GM19328 (cell line): ENCODE data around the gene NKAIN2.
"Not testable (repeated sequence)": the region's sequence is repeated elsewhere in the genome, so short reads cannot be mapped to it uniquely, and the experiment has no call there.

Source experiments
- ATAC-seq: cut with Tn5 transposase; IDR thresholded peaks from one replicate; pipeline ENCODE4 v1.9.1; 2021; ENCODE audit warnings: mild to moderate bottlenecking, moderate library complexity; ENCODE audit not compliant: unreplicated experiment

NKAIN2 gene

DNA sequence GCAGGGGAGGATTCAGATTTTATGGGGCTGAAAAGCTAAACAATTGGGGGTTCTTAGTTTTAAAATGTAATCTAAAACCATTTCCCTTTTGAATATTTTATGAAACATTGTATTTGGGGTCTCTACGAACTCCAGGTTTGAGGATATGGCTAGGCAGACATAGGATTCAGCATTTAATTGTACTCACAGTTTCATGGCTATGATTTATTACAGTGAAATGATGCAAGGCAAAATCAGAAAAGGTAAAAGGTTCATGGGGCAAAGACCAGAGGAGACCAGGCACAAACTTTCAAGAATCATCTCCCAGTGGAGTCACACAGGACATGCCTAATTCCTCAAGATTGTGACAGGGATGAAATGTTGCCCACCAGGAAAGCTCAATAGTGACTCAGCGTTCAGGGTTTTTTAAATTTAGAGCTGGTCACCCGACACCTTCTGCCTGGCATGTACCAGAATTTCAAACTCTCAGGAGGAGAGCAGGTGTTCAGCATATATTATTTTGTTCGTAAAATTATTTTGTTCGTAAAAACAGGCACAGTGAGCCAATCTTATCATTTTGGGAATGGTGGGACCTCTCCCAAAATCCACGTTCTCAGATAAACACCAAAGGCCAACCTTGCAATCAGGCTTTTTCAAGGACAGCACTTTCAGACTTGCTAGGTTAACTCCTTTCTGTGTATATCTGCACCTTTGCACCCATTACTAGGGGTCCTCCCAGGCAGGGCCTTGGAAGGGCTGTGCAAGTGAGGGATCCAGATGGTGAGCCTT, 270.3 kb downstream of the NKAIN2 start:
- no peak for ATAC-seq

DNA sequence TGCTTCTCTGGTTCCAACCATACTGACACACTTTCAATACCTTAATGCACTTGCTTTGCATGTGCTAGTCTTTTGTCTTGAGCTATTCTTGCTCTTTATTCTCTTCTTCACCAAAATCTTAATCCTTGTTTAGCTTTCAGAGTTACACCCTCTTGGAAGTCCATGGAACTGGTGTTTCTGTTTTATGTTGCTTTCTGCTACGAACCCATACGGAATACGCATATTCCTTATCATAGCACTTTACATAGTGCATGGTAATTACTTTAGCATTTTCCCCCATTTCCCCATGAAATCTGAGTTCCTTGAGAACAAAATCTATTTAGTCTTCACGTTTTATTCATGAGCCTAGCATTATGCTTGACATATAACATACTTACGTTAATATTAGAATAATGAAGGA, 270.9 kb downstream of the NKAIN2 start:
- no peak for ATAC-seq

DNA sequence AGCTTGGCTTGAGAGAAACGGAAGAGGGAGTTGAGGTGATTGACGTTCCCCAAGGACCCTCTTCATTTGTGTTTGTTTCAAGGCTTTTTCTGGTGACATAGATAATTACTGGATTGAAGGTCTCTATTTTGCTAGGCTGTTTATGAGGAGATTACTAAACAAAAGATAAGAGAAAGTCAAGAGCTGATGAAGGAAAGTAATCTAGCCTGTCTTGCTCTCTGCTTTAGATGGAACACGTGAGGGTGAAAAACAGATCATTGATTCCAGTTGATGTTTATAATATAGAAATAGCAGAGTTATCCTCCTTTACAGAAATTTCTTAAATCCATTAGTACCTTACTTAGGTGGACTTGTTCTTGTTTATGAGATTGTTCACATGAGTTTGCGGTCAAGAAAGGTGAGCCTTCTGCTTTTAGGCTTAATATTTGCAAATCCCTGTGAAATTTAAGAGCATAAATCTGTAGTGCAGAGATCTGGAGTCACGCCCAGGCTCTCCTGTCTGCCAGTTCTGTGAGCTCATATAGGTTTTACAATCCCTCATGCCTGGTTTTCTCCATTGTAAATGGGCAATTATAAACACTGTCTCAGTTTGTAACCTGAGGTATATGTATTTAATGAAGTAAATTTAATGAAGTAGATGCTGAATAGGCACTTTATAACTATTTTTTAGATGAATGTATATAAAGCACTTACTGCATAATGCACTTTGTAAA, 272.8 kb downstream of the NKAIN2 start:
- ATAC-seq, result no peak

DNA sequence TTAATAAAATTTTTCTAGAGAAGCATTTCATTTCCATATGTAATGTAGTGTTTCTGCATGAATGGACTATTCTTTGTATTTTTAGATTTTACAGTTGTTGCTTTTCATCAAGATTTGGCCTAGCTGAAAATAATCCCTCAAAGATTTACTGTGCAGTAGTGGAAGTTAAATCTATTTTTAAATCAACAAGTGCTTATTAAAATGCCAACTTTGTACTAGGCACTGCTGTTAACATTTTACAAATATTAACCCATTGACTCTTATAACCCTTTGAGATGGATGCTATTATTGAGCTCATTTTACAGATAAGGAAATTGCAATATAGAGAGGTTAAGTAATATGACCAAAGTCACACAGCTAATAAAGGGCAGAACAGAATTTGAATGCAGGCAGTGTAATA, 274.5 kb downstream of the NKAIN2 start:
- ATAC-seq, result no peak

DNA sequence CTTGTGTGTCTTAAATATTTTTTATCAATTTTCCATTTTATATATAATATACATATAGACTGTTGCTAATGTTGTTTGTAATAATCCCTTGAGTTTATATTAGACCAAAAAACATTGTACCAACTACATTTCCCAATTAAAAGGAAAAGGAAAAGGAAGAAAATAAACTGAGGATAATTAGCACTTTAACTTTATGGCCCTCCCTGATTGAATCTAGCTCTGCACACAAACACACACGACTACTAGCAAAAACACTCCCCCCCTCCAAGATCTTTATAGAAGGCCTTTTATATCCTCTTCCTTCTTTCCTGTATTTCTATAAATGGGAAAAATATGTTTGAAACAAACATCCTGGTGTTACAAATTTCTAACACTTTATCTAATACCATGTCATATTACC, 276.8 kb downstream of the NKAIN2 start:
- no peak for ATAC-seq

DNA sequence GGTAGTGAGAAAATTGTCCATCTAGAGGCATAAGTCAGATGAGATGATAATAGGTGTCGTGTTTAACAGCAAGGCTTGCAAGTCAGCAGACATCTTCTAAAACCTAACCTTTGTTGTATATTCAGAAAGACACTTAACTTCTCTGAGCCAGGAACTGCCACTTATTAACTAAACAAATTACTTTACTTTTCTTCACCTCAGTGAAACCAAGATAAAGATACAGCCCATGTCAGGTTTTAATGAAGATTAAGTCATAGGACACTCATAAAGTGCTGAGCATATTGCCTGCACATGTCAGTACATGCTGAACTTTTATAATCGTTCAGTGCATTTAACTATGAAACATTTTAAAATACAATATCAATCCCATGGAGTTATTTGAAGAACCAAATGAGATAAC, 286.8 kb downstream of the NKAIN2 start:
- no peak for ATAC-seq

DNA sequence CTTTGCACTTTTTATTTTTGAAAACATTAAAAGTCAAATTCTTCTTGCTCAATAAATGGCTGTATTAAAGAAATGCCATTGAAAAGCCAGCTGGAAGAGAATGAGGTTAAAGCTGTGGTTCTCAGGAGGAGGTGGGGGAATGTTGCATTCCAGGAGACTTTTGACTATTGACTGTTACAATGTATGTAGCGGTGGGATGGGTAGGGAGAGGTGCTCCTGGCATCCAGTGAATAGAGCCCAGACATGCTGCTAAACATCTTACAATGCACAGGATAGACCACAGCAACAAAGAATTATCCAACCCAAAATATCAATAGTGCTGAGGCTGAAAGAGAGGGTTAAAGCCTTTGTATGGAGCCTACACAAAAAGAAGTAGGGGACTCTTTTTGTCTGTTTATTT, 295.9 kb downstream of the NKAIN2 start:
- no peak for ATAC-seq

DNA sequence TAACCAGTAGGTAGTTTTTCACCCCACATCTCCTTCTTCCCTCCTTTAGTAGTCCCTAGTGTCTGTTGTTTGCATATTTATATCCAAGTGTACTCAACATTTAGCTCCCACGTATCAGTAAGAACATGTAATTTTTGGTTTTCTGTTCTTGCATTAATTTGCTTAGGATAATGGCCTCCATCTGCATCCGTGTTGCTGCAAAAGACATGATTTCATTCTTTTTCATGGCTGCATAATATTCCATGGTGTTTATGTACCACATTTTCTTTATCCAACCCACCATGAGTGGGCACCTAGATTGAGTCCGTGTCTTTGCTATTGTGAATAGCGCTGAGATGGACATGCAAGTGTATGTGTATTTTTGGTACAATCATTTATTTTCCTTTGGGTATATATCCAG, 306.8 kb downstream of the NKAIN2 start:
- ATAC-seq, result no peak

DNA sequence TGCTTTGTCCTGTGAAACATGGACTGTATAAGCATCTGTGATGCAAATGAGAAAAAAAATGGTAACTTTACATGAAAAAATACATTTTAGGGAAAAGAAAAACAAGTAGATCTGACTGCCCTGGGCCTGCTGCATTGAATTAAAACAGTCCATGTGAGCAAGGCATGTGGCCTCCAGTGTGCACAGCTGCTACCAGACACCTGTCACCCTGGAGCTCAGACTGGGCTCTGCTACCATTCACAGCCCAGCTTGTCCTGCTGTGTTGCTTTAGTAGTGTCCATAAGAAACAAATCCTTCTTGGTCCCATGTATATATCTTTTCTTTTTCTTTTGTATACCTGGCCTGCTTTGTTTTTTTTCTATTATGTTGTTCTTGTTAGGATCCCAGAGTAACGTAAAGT, 315.9 kb downstream of the NKAIN2 start:
- no peak for ATAC-seq

DNA sequence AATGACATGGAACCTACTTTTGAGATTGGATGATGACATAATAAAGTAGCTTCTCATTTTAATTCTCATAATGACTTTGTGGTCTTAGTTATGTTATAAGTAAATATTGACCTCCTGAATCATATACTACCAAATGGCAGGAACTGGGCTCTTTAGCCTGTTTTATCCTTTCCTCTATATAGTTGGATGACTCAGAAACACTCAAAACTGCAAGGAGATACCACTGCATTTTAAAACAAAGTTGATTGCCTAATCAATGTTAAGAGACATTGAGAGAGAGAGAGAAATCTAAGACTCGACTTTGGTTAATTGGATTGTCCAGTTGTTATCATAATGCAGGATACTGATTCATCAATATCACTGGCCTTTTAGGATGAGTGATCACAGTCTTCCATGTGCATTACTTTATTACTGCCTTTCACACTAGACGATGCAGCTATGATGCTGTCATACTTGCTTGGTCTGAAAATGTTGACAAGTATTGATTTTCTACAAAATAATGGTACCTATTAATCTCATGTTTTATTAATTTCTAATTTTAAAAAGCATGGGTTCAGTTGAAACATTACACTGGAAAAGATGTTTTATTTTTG, 320.0 kb downstream of the NKAIN2 start:
- no peak for ATAC-seq

DNA sequence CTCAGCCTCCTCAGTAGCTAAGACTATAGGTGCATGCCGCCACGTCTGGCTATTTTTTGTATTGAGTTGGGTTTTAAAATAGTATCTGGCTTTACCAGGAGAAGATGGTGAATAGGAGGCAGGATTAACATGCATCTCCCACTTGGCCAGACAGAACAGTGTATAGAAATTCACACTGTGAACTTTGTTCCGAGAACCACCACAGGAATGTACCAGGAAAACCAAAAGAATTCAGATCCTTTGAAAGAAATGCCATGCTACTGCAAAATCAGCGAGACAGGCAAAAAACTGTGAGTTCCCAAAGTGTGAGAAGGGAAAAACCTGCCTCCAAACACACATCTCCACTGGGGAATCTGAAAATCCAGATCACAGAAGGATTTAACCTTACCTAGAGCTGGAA, 327.6 kb downstream of the NKAIN2 start:
- no peak for ATAC-seq

DNA sequence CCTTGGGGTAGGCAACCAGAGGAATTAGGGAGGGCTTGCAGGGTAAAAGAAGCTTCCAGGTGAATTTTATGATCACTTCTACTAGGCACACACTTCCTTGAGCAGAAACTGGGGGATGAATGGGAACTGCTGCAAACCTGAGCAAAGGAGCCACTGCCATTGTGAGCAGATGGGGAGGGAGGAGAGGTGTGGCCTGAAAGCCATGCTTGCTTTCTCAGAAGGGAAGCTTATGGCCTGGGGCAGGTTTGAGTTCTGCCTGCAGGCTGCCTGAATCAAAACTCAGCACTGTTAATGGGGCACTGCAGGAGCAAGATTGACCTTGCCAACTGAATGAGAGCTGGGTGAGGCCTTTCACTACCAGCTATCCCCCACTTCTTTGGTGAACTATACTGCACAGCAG, 328.1 kb downstream of the NKAIN2 start:
- ATAC-seq, result no peak

DNA sequence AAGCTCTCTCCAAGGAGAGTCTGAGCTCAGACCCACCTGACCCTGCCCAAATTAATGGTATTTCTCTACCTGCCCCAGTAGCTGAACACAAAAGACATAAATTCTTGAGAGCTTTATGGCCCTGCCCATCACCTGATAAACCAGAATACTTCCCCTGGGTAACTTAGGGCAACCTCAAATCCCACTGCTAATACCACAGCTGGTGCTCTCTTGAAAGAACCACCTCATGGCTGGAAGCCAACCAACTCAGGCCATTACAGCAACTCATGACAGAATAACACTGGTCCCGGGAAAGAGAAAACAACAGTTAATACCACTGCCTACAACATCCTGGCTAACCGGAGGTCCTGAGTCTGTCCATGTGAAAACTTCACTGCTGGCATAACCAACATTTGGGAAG, 328.6 kb downstream of the NKAIN2 start:
- ATAC-seq, result no peak

DNA sequence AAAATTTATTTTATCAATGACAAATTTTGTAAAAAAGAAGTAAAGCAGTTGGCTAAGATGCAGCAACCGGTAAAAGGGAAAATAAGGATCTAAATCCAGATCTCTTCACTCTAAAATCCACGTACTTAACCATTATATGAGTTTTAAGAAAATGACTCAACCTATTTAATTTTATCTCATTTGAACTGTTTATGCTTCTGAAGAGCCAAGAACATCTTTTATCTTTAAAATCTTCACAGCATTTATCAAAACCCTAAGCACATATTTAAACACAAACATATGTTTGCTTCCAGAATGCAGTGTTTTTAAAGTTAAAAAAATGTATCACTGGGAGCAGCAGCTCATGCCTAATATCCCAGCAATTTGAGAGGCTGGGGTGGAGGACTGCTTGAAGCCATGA, 339.2 kb downstream of the NKAIN2 start:
- no peak for ATAC-seq

DNA sequence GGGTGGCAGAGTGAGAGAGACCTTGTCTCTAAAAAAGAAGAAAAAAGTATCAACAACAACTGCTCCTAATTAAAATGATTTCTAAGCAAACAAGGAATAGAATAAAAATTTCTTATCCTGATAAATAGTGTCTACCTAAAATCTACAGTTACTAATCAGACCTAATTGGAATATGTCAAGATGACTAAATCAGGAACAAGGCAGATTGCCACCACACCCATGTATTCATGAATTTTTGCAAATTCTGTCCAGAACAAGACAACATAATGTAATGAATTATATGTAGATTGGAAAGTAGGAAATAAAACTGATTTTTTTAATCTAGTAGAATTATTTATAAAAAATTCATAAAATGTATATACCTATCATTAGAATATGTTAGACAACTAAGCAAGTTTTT, 339.8 kb downstream of the NKAIN2 start:
- ATAC-seq, result no peak

DNA sequence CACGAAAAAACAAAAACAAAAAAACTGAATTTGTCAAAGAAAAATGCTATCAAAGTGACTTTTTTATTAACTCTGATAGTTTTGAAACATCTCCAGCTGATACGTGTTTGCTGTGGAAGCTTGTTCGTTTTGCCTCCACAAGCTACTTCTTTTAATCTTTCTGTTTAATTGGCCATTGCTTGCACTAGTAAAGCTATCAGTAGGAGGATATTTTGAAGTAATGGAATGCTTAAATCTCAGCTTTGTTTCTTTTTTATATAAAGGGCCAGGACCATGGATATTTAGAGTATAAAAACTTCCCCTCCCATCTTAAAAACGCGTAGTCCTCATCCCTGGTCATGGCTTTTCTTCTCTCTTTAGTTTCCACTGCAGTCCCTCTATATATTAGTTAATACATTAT, 344.0 kb downstream of the NKAIN2 start:
- ATAC-seq, result no peak

DNA sequence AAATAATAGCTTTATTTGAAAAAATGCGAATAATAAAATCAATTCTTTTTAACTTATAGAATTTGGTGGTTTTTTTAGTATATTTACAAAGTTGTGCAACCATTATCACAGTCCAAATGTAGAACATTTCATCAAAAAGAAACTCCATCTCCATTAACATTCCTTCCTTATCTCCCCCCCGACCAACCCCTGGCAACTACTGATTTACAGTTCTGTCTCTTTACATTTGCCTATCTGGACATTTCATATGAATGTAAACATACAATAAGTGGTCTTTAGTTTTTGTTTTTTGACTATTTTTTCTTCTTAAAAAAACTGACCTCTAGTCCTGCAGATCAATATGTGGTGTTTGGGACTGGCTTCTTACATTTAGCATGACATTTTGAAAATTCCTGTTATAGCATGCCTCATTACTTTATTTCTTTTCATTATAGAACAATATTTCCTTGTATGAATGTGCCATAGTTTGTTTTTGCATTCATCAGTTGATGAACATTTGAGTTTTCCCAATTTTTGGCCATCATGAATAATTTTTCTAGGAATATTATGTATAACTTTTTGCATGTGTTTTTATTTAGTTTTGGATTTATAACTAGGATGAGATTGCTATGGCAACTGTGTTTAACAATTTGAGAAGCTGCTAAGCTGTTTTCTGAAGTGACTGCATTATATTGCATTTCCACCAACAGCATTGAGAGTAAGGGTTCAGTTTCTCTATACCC, 344.7 kb downstream of the NKAIN2 start:
- ATAC-seq, result no peak

DNA sequence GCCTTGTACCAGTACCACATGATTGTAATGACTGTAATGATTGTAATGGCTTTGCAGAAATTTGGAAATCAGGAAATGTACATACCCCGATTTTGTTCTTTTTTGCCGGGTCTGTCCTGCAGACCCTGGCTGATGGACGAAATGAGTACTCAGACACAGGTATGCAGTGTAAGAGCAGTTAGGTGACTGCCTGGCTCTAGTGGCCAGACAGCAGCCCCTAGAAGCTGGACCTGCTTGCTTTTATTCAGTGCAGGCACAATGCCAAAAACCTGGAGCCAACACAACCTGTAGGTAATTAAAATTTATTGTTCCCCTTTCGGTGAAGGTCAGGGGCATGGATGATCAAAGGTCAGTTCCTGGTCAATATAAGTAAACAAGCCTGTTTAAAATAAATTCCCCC, 346.0 kb downstream of the NKAIN2 start:
- ATAC-seq, result no peak

DNA sequence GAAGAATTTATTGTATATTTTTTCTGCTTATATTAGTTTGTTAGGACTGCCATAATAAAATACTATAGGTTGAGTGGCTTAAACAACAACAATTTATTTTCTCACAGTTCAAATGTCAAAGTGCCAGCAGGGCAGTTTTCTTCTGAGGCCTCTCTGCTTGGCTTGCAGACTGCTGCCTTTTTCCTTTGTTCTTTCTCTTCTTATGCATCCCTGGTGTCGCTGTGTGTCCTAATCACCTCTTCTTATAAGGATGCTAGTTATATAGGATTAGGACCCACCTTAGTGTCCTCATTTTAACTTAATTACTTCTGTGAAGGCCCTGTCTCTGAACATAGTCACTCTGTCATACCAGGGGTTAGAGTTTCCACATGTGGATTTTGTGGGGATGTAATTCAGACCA, 354.4 kb downstream of the NKAIN2 start:
- ATAC-seq, result no peak

DNA sequence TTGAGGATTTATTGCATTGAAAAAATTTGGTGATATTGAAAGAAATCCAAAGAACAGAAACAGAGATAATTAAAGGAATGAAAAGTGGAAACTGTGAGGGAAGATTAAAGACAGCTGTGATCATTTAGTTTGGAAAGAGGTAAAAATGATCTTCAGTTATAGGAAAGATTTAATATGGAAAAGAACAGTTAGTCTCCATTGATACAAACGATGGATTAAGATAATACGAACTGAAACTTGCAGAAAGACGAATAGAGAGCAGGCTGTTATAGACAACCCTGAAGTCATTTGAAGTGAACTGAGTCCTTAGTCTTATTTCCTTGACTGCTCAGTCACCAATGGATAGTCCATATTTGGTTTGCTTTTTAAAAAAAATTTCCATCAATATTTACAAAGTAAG, 360.0 kb downstream of the NKAIN2 start:
- no peak for ATAC-seq

DNA sequence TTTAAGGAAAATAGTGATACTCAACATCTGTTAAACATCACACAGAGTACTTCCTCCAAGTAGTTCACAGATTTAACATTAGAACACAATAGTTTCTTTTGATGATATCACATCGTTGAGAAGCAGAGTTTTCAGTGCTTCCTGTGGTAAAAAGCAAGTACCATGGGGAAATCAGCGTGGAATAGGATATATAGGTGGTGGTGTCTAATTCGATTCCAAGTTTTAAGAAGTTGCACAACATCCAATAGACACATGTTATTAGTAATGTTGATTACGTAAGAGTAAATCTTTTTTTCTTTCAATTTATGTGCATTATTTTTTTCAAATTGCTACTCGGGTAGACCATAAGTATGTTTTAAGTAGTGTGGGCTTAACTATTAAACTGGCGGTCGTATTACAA, 360.7 kb downstream of the NKAIN2 start:
- ATAC-seq, result no peak

DNA sequence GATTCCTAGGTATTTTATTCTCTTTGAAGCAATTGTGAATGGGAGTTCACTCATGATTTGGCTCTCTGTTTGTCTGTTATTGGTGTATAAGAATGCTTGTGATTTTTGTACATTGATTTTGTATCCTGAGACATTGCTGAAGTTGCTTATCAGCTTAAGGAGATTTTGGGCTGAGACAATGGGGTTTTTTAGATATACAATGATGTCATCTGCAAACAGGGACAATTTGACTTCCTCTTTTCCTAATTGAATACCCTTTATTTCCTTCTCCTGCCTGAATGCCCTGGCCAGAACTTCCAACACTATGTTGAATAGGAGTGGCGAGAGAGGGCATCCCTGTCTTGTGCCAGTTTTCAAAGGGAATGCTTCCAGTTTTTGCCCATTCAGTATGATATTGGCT, 363.6 kb downstream of the NKAIN2 start:
- ATAC-seq, result not testable (repeated sequence)
